ENCODE measurements around the gene SYCE3. TPM values are rescaled to one million over a fixed set of nuclear protein-coding genes. Genes with fewer than 3 reads are reported as not detected.

The SYCE3 gene
- total RNA-seq, 2 experiments from 2014 or later: 0.87 to 1.0 TPM

GRCh38 chr22:50513175-50513574 lies 49.5 kb downstream of the SYCE3 start:
- peaks cover 32% of the 10 kb centered on the region for H3K4me1 Mint-ChIP-seq (ENCODE audit: low read depth)
- no peak for DNase-seq
- intact Hi-C loops (cut with micrococcal nuclease): no loop called here

GRCh38 chr22:50508897-50509296 lies 53.8 kb downstream of the SYCE3 start:
- intact Hi-C loops (cut with micrococcal nuclease): loop anchor here (1.0 to 2.0 kb wide), 5 partner anchors 16 to 264 kb away; partner anchors contain the start of genes CHKB, SCO2, SYCE3 and TUBGCP6
- no peaks in the 10 kb centered on the region for H3K27me3 Mint-ChIP-seq

More at GRCh38 chr22:50513175-50513574, 49.5 kb downstream of the SYCE3 start:
- H3K27me3 Mint-ChIP-seq: no peaks in the 10 kb centered on the region
- H3K27ac Mint-ChIP-seq: no peak overlapping the region
- no peak overlapping the region for H3K4me3 Mint-ChIP-seq
- ChIA-PET POLR2A (interaction anchor here (2.2 kb wide), 1 partner anchor 12 kb away, joined by 12 read pairs; the partner anchor contains the start of gene SCO2), CTCF (interaction anchor here (1.0 to 3.3 kb wide), 3 partner anchors 9 to 15 kb away, joined by 3 to 17 read pairs (median 5); partner anchors contain the start of gene SCO2)
- no peaks in the 10 kb centered on the region for H3K9me3 Mint-ChIP-seq
- peaks cover 32% of the 10 kb centered on the region for H3K36me3 Mint-ChIP-seq

GRCh38 chr22:50507991-50508884 lies 54.5 kb downstream of the SYCE3 start, which contains the start of gene NCAPH2:
TSS of gene NCAPH2 (plus strand) at chr22:50508224. CDS start at chr22:50508338, 114 bp downstream.
- Mint-ChIP-seq H3K4me1 (ENCODE audit: low read depth) (peaks cover 20% of the 10 kb centered on the region), H3K36me3 (peaks cover 21% of the 10 kb centered on the region), H3K27ac (peak within 1 kb of the TSS; percentile 97), H3K9me3 (no peaks in the 10 kb centered on the region), H3K4me3 (peak within 1 kb of the TSS; percentile 97), H3K27me3 (no peaks in the 10 kb centered on the region)
- peak; percentile 99 for DNase-seq
- intact Hi-C loops (cut with micrococcal nuclease): loop anchor here (1.0 to 2.0 kb wide), 7 partner anchors 17 to 263 kb away; partner anchors contain the start of genes CHKB, SBF1, SCO2 and SYCE3
- POLR2A ChIA-PET: interaction anchor here (0.6 to 5.8 kb wide), 20 partner anchors 9 to 264 kb away, joined by 3 to 101 read pairs (median 4); partner anchors contain the start of genes ARSA, HDAC10 and SCO2
- CTCF ChIA-PET: interaction anchor here (0.5 to 4.4 kb wide), 13 partner anchors 10 to 267 kb away, joined by 3 to 94 read pairs (median 4); partner anchors contain the start of genes SCO2, SYCE3 and TYMP

More at GRCh38 chr22:50508897-50509296, 53.8 kb downstream of the SYCE3 start:
- POLR2A ChIA-PET: interaction anchor here (0.7 to 5.8 kb wide), 11 partner anchors 9 to 258 kb away, joined by 3 to 101 read pairs (median 4); partner anchors contain the start of genes HDAC10 and SCO2
- no peak for DNase-seq
- H3K9me3 Mint-ChIP-seq: no peaks in the 10 kb centered on the region
- peak overlapping the region; percentile 97 for H3K27ac Mint-ChIP-seq
- H3K36me3 Mint-ChIP-seq: peaks cover 21% of the 10 kb centered on the region
- H3K4me3 Mint-ChIP-seq: peak overlapping the region; percentile 84
- CTCF ChIA-PET: interaction anchor here (1.0 to 4.4 kb wide), 8 partner anchors 10 to 167 kb away, joined by 3 to 94 read pairs (median 8); partner anchors contain the start of genes SCO2, SYCE3 and TYMP
- peaks cover 20% of the 10 kb centered on the region for H3K4me1 Mint-ChIP-seq (ENCODE audit: low read depth)

DNA sequence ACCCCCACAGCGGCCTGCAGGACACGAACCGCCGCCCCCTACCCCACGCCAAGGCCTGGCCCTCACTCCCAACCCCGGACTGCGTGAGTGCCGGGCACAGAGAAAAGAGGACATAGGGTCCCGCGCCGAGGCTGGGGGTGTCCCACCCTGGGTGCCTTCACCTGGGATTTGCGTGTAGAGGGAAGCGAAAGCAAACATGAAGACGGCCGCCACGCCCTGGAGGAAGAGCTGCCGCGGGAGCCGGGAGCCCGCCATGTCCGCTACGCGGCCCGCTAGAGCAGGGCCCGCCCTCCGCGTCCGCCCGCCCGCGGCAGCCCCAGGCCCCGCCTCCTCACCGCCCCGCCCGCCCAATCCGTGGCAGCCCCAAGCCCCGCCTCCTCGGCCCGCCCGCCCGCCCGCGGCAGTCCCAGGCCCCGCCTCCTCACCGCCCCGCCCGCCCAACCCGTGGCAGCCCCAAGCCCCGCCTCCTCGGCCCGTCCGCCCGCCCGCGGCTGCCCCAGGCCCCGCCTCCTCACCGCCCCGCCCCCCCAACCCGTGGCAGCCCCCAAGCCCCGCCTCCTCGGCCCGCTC lies 55.2 kb downstream of the SYCE3 start, which contains the start of gene LMF2:
TSS of gene LMF2 (minus strand) at position 282 of the 570 bp plus-strand sequence. CDS start at position 255, 27 bp downstream.
- peak; percentile 96 for DNase-seq
- Mint-ChIP-seq H3K27ac (peak within 1 kb of the TSS; percentile 97), H3K27me3 (no peaks in the 10 kb centered on the region), H3K36me3 (peaks cover 18% of the 10 kb centered on the region), H3K4me3 (peak within 1 kb of the TSS; percentile 97), H3K9me3 (no peaks in the 10 kb centered on the region), H3K4me1 (ENCODE audit: low read depth) (peaks cover 16% of the 10 kb centered on the region)
- POLR2A ChIA-PET: interaction anchor here (0.6 to 5.8 kb wide), 15 partner anchors 9 to 263 kb away, joined by 3 to 101 read pairs (median 4); partner anchors contain the start of genes ARSA, HDAC10 and SCO2
- CTCF ChIA-PET: interaction anchor here (0.6 to 4.4 kb wide), 11 partner anchors 9 to 266 kb away, joined by 3 to 94 read pairs (median 4); partner anchors contain the start of genes SCO2, SYCE3 and TYMP
- intact Hi-C loops (cut with micrococcal nuclease): loop anchor here (1.0 to 2.0 kb wide), 2 partner anchors 33 to 113 kb away; partner anchors contain the start of gene SBF1

- Mint-ChIP-seq H3K27ac (peak overlapping the region; percentile 87), H3K27me3 (no peaks in the 10 kb centered on the region), H3K9me3 (no peaks in the 10 kb centered on the region), H3K4me1 (ENCODE audit: low read depth) (peaks cover 10% of the 10 kb centered on the region), H3K36me3 (peaks cover 12% of the 10 kb centered on the region), H3K4me3 (peak overlapping the region; percentile 97)
- no peak for DNase-seq
- CTCF ChIA-PET: interaction anchor here (3.9 to 4.4 kb wide), 2 partner anchors 8 to 18 kb away, joined by 24 to 94 read pairs; partner anchors contain the start of gene SCO2
- POLR2A ChIA-PET: interaction anchor here (2.6 to 5.8 kb wide), 2 partner anchors 11 to 19 kb away, joined by 6 to 101 read pairs; partner anchors contain the start of gene SCO2
- intact Hi-C loops (cut with micrococcal nuclease): loop anchor here (1.0 to 2.0 kb wide), 2 partner anchors 32 to 113 kb away; partner anchors contain the start of gene SBF1
These were observed 55.9 kb downstream of the SYCE3 start for GRCh38 chr22:50506611-50507420.

DNA sequence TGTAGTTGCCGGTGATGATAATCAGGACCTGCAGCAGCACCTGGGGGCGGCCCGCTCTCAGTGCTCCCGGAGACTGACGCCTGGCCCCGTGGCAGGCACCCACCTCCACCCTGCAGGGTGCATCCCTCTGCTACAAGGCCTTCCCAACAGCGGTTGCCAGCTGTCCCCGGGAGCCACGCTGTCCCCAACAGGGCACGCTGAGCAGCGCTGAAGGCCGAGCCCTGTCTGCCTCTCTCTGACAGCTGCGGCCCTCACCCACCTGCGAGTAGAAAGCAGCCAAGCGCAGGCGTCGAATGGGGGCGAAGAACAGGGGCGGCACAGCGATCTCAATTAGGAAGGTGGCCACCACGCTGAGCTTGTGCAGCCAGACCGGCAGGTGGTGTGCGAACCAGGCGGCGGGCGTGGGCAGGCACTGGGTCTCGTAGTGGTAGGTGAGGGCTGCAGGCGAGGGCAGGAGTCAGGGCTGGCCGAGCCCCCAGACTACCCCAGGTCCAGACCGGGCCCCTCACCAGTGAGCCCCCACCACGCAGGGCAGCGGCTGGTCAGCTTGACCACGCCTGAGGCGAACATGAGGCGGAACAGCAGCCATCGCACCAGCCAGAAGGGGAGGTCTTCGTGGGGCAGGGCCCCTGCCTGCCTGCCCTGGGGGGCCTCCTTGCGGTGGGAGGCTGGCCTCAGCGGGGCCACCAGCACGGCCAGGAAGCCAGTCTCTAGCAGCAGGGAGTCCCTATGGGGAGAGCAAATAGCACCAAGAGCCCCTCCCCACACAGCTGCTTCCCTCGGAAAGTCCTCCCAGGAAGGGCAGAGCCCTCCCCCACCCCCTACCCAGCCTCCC lies 56.7 kb downstream of the SYCE3 start:
- Mint-ChIP-seq H3K9me3 (no peaks in the 10 kb centered on the region), H3K27me3 (no peaks in the 10 kb centered on the region), H3K36me3 (peaks cover 12% of the 10 kb centered on the region), H3K4me1 (ENCODE audit: low read depth) (peaks cover 10% of the 10 kb centered on the region), H3K27ac (no peak overlapping the region), H3K4me3 (peak overlapping the region; percentile 97)
- ChIA-PET POLR2A (no interaction called here), CTCF (interaction anchor here (1.1 to 3.9 kb wide), 2 partner anchors 7 to 18 kb away, joined by 3 to 24 read pairs; no protein-coding TSS in a partner anchor)
- intact Hi-C loops (cut with micrococcal nuclease): loop anchor here (2.0 kb wide), 1 partner anchor 31 kb away; the partner anchor contains the start of gene SBF1
- DNase-seq: no peak

GRCh38 chr22:50505276-50505775 lies 57.4 kb downstream of the SYCE3 start:
- Mint-ChIP-seq H3K27ac (no peak overlapping the region), H3K36me3 (peaks cover 12% of the 10 kb centered on the region), H3K4me3 (no peak overlapping the region), H3K4me1 (ENCODE audit: low read depth) (peaks cover 10% of the 10 kb centered on the region), H3K27me3 (no peaks in the 10 kb centered on the region), H3K9me3 (no peaks in the 10 kb centered on the region)
- DNase-seq: no peak
- POLR2A ChIA-PET: no interaction called here
- intact Hi-C loops (cut with micrococcal nuclease): no loop called here
- CTCF ChIA-PET: interaction anchor here (0.6 to 1.1 kb wide), 2 partner anchors 19 to 149 kb away, joined by 3 to 4 read pairs; no protein-coding TSS in a partner anchor

DNA sequence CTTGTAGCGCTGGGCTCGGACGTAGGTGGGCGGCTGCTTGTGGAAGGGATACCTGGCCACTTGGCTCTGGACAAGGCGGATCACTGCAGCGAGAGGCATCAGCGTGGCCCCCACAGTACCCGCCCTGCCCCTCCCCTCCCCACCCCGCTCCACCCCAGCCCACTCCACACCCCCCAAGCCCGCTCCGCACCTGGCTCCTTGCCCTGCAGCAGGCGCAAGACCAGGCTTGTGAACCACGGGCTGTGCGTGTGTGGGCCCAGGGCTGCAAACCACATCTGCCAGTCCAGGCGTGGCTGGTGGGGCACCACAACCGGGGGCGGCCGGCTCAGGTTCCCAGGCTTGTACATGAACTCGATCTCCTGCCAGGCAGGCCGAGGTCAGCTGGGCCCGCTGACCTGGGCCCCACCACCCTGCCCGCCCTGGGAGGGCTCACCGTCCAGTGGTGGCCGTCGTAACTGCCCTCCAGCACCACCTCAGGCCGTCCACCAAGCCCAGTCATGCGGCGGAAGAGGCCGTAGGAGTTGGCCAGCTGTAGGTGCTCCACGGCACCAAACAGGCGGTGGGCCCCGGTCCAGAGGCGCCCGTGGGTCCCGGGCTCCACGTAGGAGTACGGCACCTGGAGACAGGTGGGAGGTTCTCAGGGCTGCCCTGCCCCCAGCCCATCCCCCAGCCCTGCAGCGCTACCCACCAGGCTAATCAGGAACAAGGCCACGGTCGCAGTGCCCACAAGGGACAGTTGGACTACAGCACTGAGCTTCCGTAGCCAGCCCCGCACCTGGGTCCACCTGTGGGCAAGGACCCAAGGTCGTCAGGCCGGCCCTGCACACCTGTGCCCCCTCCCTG lies 58.1 kb downstream of the SYCE3 start:
- intact Hi-C loops (cut with micrococcal nuclease): no loop called here
- no peak overlapping the region for H3K4me3 Mint-ChIP-seq
- peaks cover 11% of the 10 kb centered on the region for H3K36me3 Mint-ChIP-seq
- peaks cover 9% of the 10 kb centered on the region for H3K4me1 Mint-ChIP-seq (ENCODE audit: low read depth)
- CTCF ChIA-PET: interaction anchor here (0.6 to 1.1 kb wide), 3 partner anchors 19 to 148 kb away, joined by 3 to 4 read pairs (median 3); no protein-coding TSS in a partner anchor
- DNase-seq: no peak
- POLR2A ChIA-PET: no interaction called here
- H3K27ac Mint-ChIP-seq: no peak overlapping the region
- H3K27me3 Mint-ChIP-seq: no peaks in the 10 kb centered on the region
- H3K9me3 Mint-ChIP-seq: no peaks in the 10 kb centered on the region

GRCh38 chr22:50503475-50504145 lies 59.1 kb downstream of the SYCE3 start:
- H3K9me3 Mint-ChIP-seq: no peaks in the 10 kb centered on the region
- no peaks in the 10 kb centered on the region for H3K27me3 Mint-ChIP-seq
- ChIA-PET CTCF (interaction anchor here (1.0 kb wide), 1 partner anchor 22 kb away, joined by 3 read pairs; no protein-coding TSS in a partner anchor), POLR2A (interaction anchor here (0.7 kb wide), 1 partner anchor 234 kb away, joined by 3 read pairs; no protein-coding TSS in a partner anchor)
- no peak overlapping the region for H3K4me3 Mint-ChIP-seq
- H3K27ac Mint-ChIP-seq: no peak overlapping the region
- H3K4me1 Mint-ChIP-seq (ENCODE audit: low read depth): peaks cover 2% of the 10 kb centered on the region
- peaks cover 7% of the 10 kb centered on the region for H3K36me3 Mint-ChIP-seq
- intact Hi-C loops (cut with micrococcal nuclease): no loop called here
- no peak for DNase-seq

Measured in activated CD4-positive, alpha-beta memory T cell treated with anti-CD3 and anti-CD28 coated beads for 36 hours (primary cell).